ENCODE results near the gene DHCR24.

DNA sequence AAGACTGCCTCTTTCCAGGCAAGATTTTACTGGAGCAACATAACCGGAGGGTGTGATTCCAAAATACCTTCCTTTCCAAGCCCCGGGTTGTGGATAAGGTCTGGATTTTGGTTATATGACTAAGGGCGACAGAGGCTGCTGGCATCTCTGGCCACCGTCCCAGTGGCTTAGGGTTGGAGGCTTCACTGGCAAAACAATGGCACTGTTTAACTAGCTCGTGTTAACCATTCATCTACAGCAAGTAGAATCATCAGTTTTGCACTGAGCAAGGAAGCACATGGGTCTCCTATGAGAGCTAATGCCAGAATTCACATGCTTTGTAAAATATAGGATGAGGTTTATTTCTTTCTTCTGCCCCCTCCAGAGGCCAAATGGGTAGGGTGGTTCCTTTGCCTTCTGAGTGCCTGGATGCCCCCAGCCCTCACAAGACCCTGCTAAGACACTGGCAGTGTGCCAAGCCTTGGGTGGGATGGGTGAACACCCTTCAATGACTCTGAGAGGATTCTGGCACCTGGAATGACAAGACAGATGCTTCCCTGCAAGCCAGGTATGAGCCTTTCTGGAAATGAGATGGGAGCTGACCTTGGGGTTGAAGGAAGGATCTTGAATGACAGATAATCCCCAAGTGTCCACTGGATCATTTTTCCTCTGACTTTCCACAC, 36.8 kb downstream of the DHCR24 start:
- TF ChIP-seq ZBTB26 (tag by site-specific recombination; optimal IDR thresholded peaks at IDR 0.05) (no peak), CTCF (tag by site-specific recombination; IDR thresholded peaks at IDR 0.05) (no peak), PBX3 (CRISPR knock-in tag; IDR thresholded peaks at IDR 0.05) (no peak), ZBTB20 (tag by site-specific recombination; IDR thresholded peaks at IDR 0.05) (no peak), ZNF830 (tag by site-specific recombination; IDR thresholded peaks at IDR 0.05; ENCODE audit: low read depth) (no peak), ZBTB7A (tag by site-specific recombination; IDR thresholded peaks at IDR 0.05; ENCODE audit: low read depth) (no peak), ZNF768 (tag by site-specific recombination; IDR thresholded peaks at IDR 0.05) (no peak)

All from HEK293 (cell line).